Endothelial cell of umbilical vein (primary cell): ENCODE results near the gene UNC5B. TPM values are rescaled to one million over a fixed set of nuclear protein-coding genes. Genes with fewer than 3 reads are reported as not detected.

Source experiments
- BruUV-seq: library from RNA; stranded (reverse); fragments of 400-500 nt; replicated peaks from 2 replicates; lab custom pipeline; 2021; lab: Mats Ljungman, UMichigan
- CTCF ChIA-PET: fragments of 300-600, 350-600 bp; sonication (Branson Sonifier 250); formaldehyde crosslinking; loops from one replicate; lab custom pipeline; 2021; ENCODE audit warnings: antibody characterized with exemption, inconsistent platforms; lab: Charles Lee
- POLR2A ChIA-PET: fragments of 300-600, 350-600 bp; sonication (Branson Sonifier 250); formaldehyde crosslinking; loops from one replicate; lab custom pipeline; 2021; ENCODE audit warnings: antibody characterized with exemption, inconsistent platforms; lab: Charles Lee
- DNase-seq: peaks from one replicate; pipeline ENCODE4 v3.0.0-alpha.2; 2011; ENCODE audit warnings: low read depth, low spot score
- FAIRE-seq: peaks from 2 replicates; lab custom pipeline; 2011; peaks lifted over from hg19 to GRCh38; lab: Jason Lieb, UNC
- H2AFZ ChIP-seq: 2 replicates; pipeline ENCODE4 v1.6.0; 2012; ENCODE audit warnings: low read depth, low read length, control low read depth, inconsistent platforms
- H3K27ac ChIP-seq: 2 replicates; pipeline ENCODE4 v1.5.1; 2011; ENCODE audit warnings: low read depth, mild to moderate bottlenecking, control low read depth, low read length, moderate library complexity; ENCODE audit not compliant: insufficient read depth
- H3K27me3 ChIP-seq, 2 experiments: 2 replicates each; pipeline versions ENCODE4 v1.6.0 to v1.6.1; 2011; ENCODE audit warnings: low read length in 2 of 2, mixed read lengths in 1 of 2; ENCODE audit not compliant: control insufficient read depth in 2 of 2, insufficient read depth in 2 of 2
- H3K36me3 ChIP-seq, 2 experiments: 2 replicates in 1 of 2; 3 replicates in 1 of 2; pipeline ENCODE4 v1.5.1; 2011; ENCODE audit warnings: low read length in 2 of 2, mild to moderate bottlenecking in 1 of 2, moderate library complexity in 1 of 2; ENCODE audit not compliant: control insufficient read depth in 2 of 2, insufficient read depth in 2 of 2; ENCODE audit errors: extremely low read depth in 1 of 2
- H3K4me1 ChIP-seq: 3 replicates; pipeline ENCODE4 v1.5.1; 2011; ENCODE audit warnings: mild to moderate bottlenecking, low read length; ENCODE audit not compliant: control insufficient read depth, insufficient read depth; ENCODE audit errors: extremely low read depth
- H3K4me2 ChIP-seq: 2 replicates; pipeline ENCODE4 v1.6.1; 2011; ENCODE audit warnings: low read length, control low read depth, mixed read lengths; ENCODE audit not compliant: insufficient read depth
- H3K4me3 ChIP-seq, 3 experiments: fragments of 200-600 bp in 1 of 3; sonication (generic), shearing (Covaris generic) in 1 of 3; replicated peaks in 1 of 3; 2 replicates each; pipeline ENCODE4 v1.5.1; 2011 to 2016; ENCODE audit warnings: control low read depth in 3 of 3, low read length in 3 of 3, mild to moderate bottlenecking in 2 of 3, inconsistent platforms in 1 of 3, low read depth in 1 of 3, moderate library complexity in 1 of 3; ENCODE audit not compliant: insufficient read depth in 1 of 3
- H3K79me2 ChIP-seq: 2 replicates; pipeline ENCODE4 v1.6.0; 2012; ENCODE audit warnings: low read length, inconsistent platforms; ENCODE audit not compliant: control insufficient read depth, insufficient read depth
- H3K9ac ChIP-seq: replicated peaks from 2 replicates; pipeline ENCODE3; 2011; ENCODE audit warnings: low read length, control low read depth; ENCODE audit not compliant: insufficient read depth; ENCODE audit errors: extremely low read depth
- H3K9me1 ChIP-seq: replicated peaks from 3 replicates; pipeline ENCODE4 v1.6.0; 2011; ENCODE audit warnings: mild to moderate bottlenecking, low read length; ENCODE audit not compliant: control insufficient read depth, insufficient read depth; ENCODE audit errors: extremely low read depth
- H3K9me3 ChIP-seq: replicated peaks from 2 replicates; pipeline ENCODE4 v1.5.1; 2012; ENCODE audit warnings: low read length, inconsistent platforms; ENCODE audit not compliant: control insufficient read depth, insufficient read depth
- H4K20me1 ChIP-seq: replicated peaks from 2 replicates; pipeline ENCODE3; 2011; ENCODE audit warnings: mild to moderate bottlenecking, low read length; ENCODE audit not compliant: control insufficient read depth, insufficient read depth; ENCODE audit errors: extremely low read depth
- CTCF ChIP-seq, 2 donors: IDR thresholded peaks; 1 replicate in 1 of 2; 2 replicates in 1 of 2; pipeline ENCODE4 v1.5.1; 2011; ENCODE audit warnings: low read length in 2 of 2, mild to moderate bottlenecking in 2 of 2, moderate library complexity in 2 of 2, control low read depth in 1 of 2, inconsistent platforms in 1 of 2, low read depth in 1 of 2; ENCODE audit not compliant: insufficient read depth in 1 of 2; ENCODE audit errors: extremely low read depth in 1 of 2
- EZH2 ChIP-seq: IDR thresholded peaks from 2 replicates; pipeline ENCODE4 v1.6.1; 2012; ENCODE audit warnings: borderline replicate concordance, low read depth, mild to moderate bottlenecking, moderate library complexity, low read length, inconsistent platforms; ENCODE audit not compliant: severe bottlenecking
- FOS ChIP-seq: IDR thresholded peaks from 2 replicates; pipeline ENCODE4 v1.6.1; 2011; ENCODE audit warnings: mild to moderate bottlenecking, low read length, moderate library complexity, borderline replicate concordance; ENCODE audit not compliant: insufficient read depth
- GATA2 ChIP-seq: IDR thresholded peaks from 2 replicates; pipeline ENCODE4 v1.7.0; 2011; ENCODE audit warnings: low read depth, mild to moderate bottlenecking, moderate library complexity, mixed read lengths, low read length; ENCODE audit not compliant: insufficient read length, insufficient read depth
- JUN ChIP-seq: IDR thresholded peaks from 2 replicates; pipeline ENCODE4 v1.6.1; 2011; ENCODE audit warnings: borderline replicate concordance, low read depth; ENCODE audit not compliant: insufficient read length, insufficient read depth
- MAX ChIP-seq: IDR thresholded peaks from 2 replicates; pipeline ENCODE4 v1.6.1; 2011; ENCODE audit not compliant: insufficient read depth, insufficient read length
- MYC ChIP-seq: IDR thresholded peaks from one replicate; pipeline ENCODE4 v1.6.1; 2011; ENCODE audit warnings: mild to moderate bottlenecking, low read depth, low read length
- POLR2A ChIP-seq: IDR thresholded peaks from 2 replicates; pipeline ENCODE4 v1.6.1; 2012; ENCODE audit warnings: low read depth, mild to moderate bottlenecking, control low read depth, low read length
- POLR2AphosphoS5 ChIP-seq: IDR thresholded peaks from 2 replicates; pipeline ENCODE4 v1.6.1; 2012; ENCODE audit warnings: low read depth, mild to moderate bottlenecking, control low read depth, low read length, moderate library complexity; ENCODE audit not compliant: insufficient read depth
- dilution Hi-C: fragments of 300-500 bp; cut with MboI; formaldehyde crosslinking; loops from one replicate; pipeline ENCODE4 v1.15.0; 2019; ENCODE audit warnings: low sequenced_read_pairs; ENCODE audit not compliant: extremely low pct_ligation_motif_present
- intact Hi-C: fragments of 100-400 bp; cut with micrococcal nuclease; formaldehyde crosslinking; loops from one replicate; pipeline ENCODE4 v1.10.0; 2022
- polyA plus RNA-seq, 4 experiments: library from polyadenylated mRNA; depleted of rRNA in 3 of 4; stranded (reverse) in 3 of 4; unstranded in 1 of 4; fragments of >200 nt; gene quantifications; 2 replicates each; pipeline versions ENCODE4 v1.2.1 to v1.2.3, GENCODE V29; 2011 to 2012; ENCODE audit warnings: missing spikeins in 1 of 4
- total RNA-seq: library from RNA; stranded (reverse); gene quantifications from 2 replicates; pipeline ENCODE4 v1.2.3, GENCODE V29; 2021

UNC5B gene
- total and polyA plus RNA-seq, 2 donors (not counting 3 experiments of a cell fraction or from before 2014, with no cell fraction given): 0.39 to 2.5 TPM

GRCh38 chr10:71301371-71301916 is 89.1 kb downstream of the UNC5B start:
- no peak for FAIRE-seq
- H3K9me1 ChIP-seq: no peaks in the 10 kb centered on the region
- H3K4me2 ChIP-seq: no peak overlapping the region
- no peak for TF ChIP-seq POLR2A
- no peak for TF ChIP-seq MYC
- H3K36me3 ChIP-seq: no peaks in the 10 kb centered on the region
- H3K9ac ChIP-seq: no peak overlapping the region
- ChIA-PET CTCF (interaction anchor here (1.0 to 1.3 kb wide), 4 partner anchors 8 to 407 kb away, joined by 3 read pairs; no protein-coding TSS in a partner anchor), POLR2A (no interaction called here)
- no peaks in the 10 kb centered on the region for H3K27me3 ChIP-seq
- no peak for DNase-seq
- H4K20me1 ChIP-seq: no peaks in the 10 kb centered on the region
- dilution Hi-C loops (no loop called here), intact Hi-C loops (no loop called here)
- H3K4me1 ChIP-seq: no peaks in the 10 kb centered on the region
- no peak overlapping the region for H3K27ac ChIP-seq
- no peaks in the 10 kb centered on the region for H3K9me3 ChIP-seq
- H2AFZ ChIP-seq: no peak overlapping the region
- H3K4me3 ChIP-seq: no peak overlapping the region
- no peaks in the 10 kb centered on the region for H3K79me2 ChIP-seq
- BruUV-seq: no TSS peak

GRCh38 chr10:71302451-71302850 is 90.1 kb downstream of the UNC5B start:
- ChIA-PET CTCF (interaction anchor here (1.0 to 1.3 kb wide), 4 partner anchors 9 to 406 kb away, joined by 3 read pairs; no protein-coding TSS in a partner anchor), POLR2A (no interaction called here)
- Histone ChIP-seq H3K27ac (no peak overlapping the region), H3K9me1 (no peaks in the 10 kb centered on the region), H3K27me3 (no peaks in the 10 kb centered on the region), H3K4me1 (no peaks in the 10 kb centered on the region), H3K9ac (no peak overlapping the region), H3K4me3 (no peak overlapping the region), H4K20me1 (no peaks in the 10 kb centered on the region), H3K4me2 (no peak overlapping the region), H3K79me2 (no peaks in the 10 kb centered on the region), H2AFZ (no peak overlapping the region), H3K9me3 (no peaks in the 10 kb centered on the region), H3K36me3 (no peaks in the 10 kb centered on the region)
- no peak for FAIRE-seq
- BruUV-seq: no TSS peak
- dilution Hi-C loops: no loop called here
- DNase-seq: no peak
- intact Hi-C loops: no loop called here
- TF ChIP-seq MAX (no peak), JUN (no peak), EZH2 (no peak), FOS (no peak), POLR2AphosphoS5 (no peak), GATA2 (no peak), MYC (no peak), POLR2A (no peak), CTCF (IDR thresholded peaks at IDR 0.05; ENCODE audit: extremely low read depth in 1 of 2, insufficient read depth in 1 of 2, low read depth in 1 of 2, low read length in 2 of 2) (no peak)
